Measurements from ENCODE around the gene IFNW1. TPM values are rescaled to one million over a fixed set of nuclear protein-coding genes. Genes with fewer than 3 reads are reported as not detected.
"Not testable (repeated sequence)": the region's sequence is repeated elsewhere in the genome, so short reads cannot be mapped to it uniquely, and the experiment has no call there.

The IFNW1 gene
- total RNA-seq (2013; cell fraction: nucleolus; rRNA removed), result not detected in 2 replicates
- total RNA-seq (2014; rRNA removed) (not detected in 2 replicates), total RNA-seq (2014; rRNA removed; fragmentation: Illumina TruSeq; extraction: Trizol) (not detected in 2 replicates), total RNA-seq (2021) (not detected in 2 replicates), polyA plus RNA-seq (2011; rRNA removed) (not detected in 2 replicates), polyA plus RNA-seq (2014; fragmentation: Illumina TruSeq; extraction: Trizol) (not detected in 2 replicates), polyA plus RNA-seq (2014; fragmentation: Nextera tagmentation; extraction: Ambion mirVana) (under 1 TPM in 1 of 2 experiments, not detected in 1; 0.09 TPM), polyA plus RNA-seq (2014; rRNA removed) (not detected in 2 replicates), polyA plus RNA-seq (2016; fragmentation: Nextera tagmentation; extraction: Ambion mirVana) (under 1 TPM; 0.06 to 0.11 TPM), polyA minus RNA-seq (2011; rRNA and poly(A)+ RNA removed) (not detected in 2 replicates), Bru-seq, nascent RNA (percentile 18 among the genes with signal in this experiment), BruChase-seq, experiment 1, labeled RNA remaining after a 6-hour chase (not detected), BruChase-seq, experiment 2, labeled RNA remaining after a 2-hour chase (not detected)
- polyA plus RNA-seq (2011; ENCODE audit: low read depth), result not detected
- polyA plus RNA-seq (2011; cell fraction: cytosol; rRNA removed), result not detected in 2 replicates
- not detected in 2 replicates for polyA plus RNA-seq (2011; cell fraction: nucleus; rRNA removed)
- not detected in 2 replicates for polyA plus RNA-seq (2012)
- polyA minus RNA-seq (2011; cell fraction: cytosol; rRNA and poly(A)+ RNA removed), result not detected in 2 replicates
- not detected in 2 replicates for polyA minus RNA-seq (2011; cell fraction: nucleus; rRNA and poly(A)+ RNA removed)
- long read RNA-seq, experiment 1, result 0 reads
- long read RNA-seq, experiment 2, result 0 reads

DNA sequence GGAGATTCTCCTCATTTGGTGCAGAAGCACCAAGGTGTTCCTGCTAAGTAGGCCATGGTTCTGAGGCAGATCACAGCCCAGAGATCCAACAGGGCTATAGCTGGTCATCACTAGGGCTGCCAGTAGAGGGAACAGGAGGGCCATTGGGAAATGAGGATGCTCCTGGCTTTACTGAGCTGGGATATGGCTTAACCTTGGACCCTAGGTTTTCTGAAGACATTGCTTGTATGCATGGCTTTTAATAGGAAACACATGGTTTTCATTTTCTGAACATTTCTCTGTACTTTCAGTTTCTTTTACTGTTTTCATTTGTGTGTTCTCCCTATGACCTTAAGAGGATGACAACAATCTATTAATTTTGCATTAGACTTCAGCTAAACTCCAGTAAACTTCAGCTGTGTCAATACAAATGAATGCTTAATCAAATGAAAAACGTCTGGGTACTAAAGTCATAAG is at the start of gene IFNW1:
Gene IFNW1, minus strand, starts transcription at position 406 of the 456 bp plus-strand sequence. Its CDS starts 262 bp downstream, at position 144.
- intact Hi-C loops (cut with micrococcal nuclease; ENCODE audit: unreplicated experiment), result no loop called here
- Histone ChIP-seq H4K20me1 (ENCODE audit: control insufficient read depth, insufficient read depth) (no peaks in the 10 kb centered on the region), H3K4me3 (no peak within 1 kb of the TSS), H3K9me3 (replicated peaks; ENCODE audit: control insufficient read depth, insufficient read depth, low read length) (peaks cover 2% of the 10 kb centered on the region; the same call in 2 of the 3 replicates), H3K27ac (ENCODE audit: control insufficient read depth, insufficient read depth) (no peak within 1 kb of the TSS), H3K27me3 (replicated peaks in 1 of 2; ENCODE audit: control insufficient read depth in 2 of 2, insufficient read depth in 2 of 2, low read length in 1 of 2) (no peaks in the 10 kb centered on the region), H3K9ac (ENCODE audit: control insufficient read depth, insufficient read depth, low read length) (no peak within 1 kb of the TSS), H3K36me3 (ENCODE audit: control insufficient read depth in 2 of 2, insufficient read depth in 2 of 2, low read length in 1 of 2) (no peaks in the 10 kb centered on the region), H3K4me1 (ENCODE audit: control insufficient read depth, insufficient read depth, low read length) (peaks cover 22% of the 10 kb centered on the region), H3K79me2 (ENCODE audit: control insufficient read depth, insufficient read depth, low read length) (no peaks in the 10 kb centered on the region), H3K4me2 (ENCODE audit: control insufficient read depth, insufficient read depth) (peak within 1 kb of the TSS; percentile 79), H2AFZ (ENCODE audit: control insufficient read depth, low read depth, low read length) (peak within 1 kb of the TSS; percentile 82)
- ChIA-PET CTCF (interaction anchor here (0.9 to 1.3 kb wide), 2 partner anchors 12 to 54 kb away, joined by 3 read pairs; no protein-coding TSS in a partner anchor), RAD21 (ENCODE audit: unreplicated experiment) (no interaction called here), POLR2A (no interaction called here), SMC1A (ENCODE audit: uncharacterized antibody, unreplicated experiment) (interaction anchor here (0.9 kb wide), 1 partner anchor 17 kb away, joined by 4 read pairs; no protein-coding TSS in a partner anchor)
- in situ Hi-C loops (cut with MboI), result no loop called here
- 0% methylated on average over 1 of the region's 1 CpG for whole genome bisulfite sequencing (ENCODE audit: insufficient coverage, insufficient replicate concordance, low lambda C conversion rate, missing lambda C conversion rate)
- peak; percentile 18 for FAIRE-seq
- peak; percentile 70 for ATAC-seq
- BruUV-seq (replicated peaks), result no TSS peak
- DNase-seq (ENCODE audit: low read depth, low spot score), result no peak
- TF ChIP-seq, protein P1, sequence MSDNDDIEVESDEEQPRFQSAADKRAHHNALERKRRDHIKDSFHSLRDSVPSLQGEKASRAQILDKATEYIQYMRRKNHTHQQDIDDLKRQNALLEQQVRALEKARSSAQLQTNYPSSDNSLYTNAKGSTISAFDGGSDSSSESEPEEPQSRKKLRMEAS (IDR thresholded peaks at IDR 0.05; ENCODE audit: low read depth, low read length), result no peak
- 0 out of 2 replicates have a peak, but pooled peaks have one; percentile 22 for TF ChIP-seq RAD21 (IDR thresholded peaks at IDR 0.05; ENCODE audit: insufficient read depth, low read depth, low read length)

DNA sequence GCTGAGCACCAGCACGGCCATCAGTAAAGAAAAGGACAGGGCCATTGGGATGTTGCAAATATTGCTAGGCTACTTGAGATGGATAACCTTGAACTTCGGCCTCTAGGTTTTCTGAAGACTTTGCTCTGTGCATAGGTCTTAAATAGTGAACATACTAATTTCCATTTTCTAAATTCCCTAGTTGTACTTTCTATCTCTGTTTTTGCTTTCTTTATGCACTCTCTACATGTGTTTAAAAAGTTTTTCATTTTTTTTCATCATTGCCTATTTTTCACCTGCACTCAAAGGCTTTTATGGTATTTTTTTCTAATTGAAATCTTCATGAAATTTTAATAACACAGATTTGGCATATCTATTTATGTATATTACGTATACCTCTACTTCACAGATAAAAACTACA is 45.9 kb upstream of the IFNW1 start, which contains the start of gene IFNA4:
Gene IFNA4, minus strand, starts transcription at position 101 of the 400 bp plus-strand sequence. Its CDS starts 56 bp downstream, at position 45.
- H3K4me1 ChIP-seq (ENCODE audit: control insufficient read depth, insufficient read depth, low read length); H3K4me3 ChIP-seq; RAD21 ChIA-PET (ENCODE audit: unreplicated experiment); FAIRE-seq; H3K79me2 ChIP-seq (ENCODE audit: control insufficient read depth, insufficient read depth, low read length); H3K27me3 ChIP-seq (replicated peaks in 1 of 2; ENCODE audit: control insufficient read depth in 2 of 2, insufficient read depth in 2 of 2, low read length in 1 of 2); ATAC-seq; POLR2A ChIA-PET; H3K4me2 ChIP-seq (ENCODE audit: control insufficient read depth, insufficient read depth); H3K27ac ChIP-seq (ENCODE audit: control insufficient read depth, insufficient read depth); H3K9me3 ChIP-seq (replicated peaks; ENCODE audit: control insufficient read depth, insufficient read depth, low read length); in situ Hi-C loops (cut with MboI); H4K20me1 ChIP-seq (ENCODE audit: control insufficient read depth, insufficient read depth); H3K36me3 ChIP-seq (ENCODE audit: control insufficient read depth in 2 of 2, insufficient read depth in 2 of 2, low read length in 1 of 2); H2AFZ ChIP-seq (ENCODE audit: control insufficient read depth, low read depth, low read length); H3K9ac ChIP-seq (ENCODE audit: control insufficient read depth, insufficient read depth, low read length); BruUV-seq (replicated peaks); intact Hi-C loops (cut with micrococcal nuclease; ENCODE audit: unreplicated experiment); DNase-seq (ENCODE audit: low read depth, low spot score): not testable (repeated sequence)
- ChIA-PET SMC1A (ENCODE audit: uncharacterized antibody, unreplicated experiment) (interaction anchor here (0.6 kb wide), 1 partner anchor 17 kb away, joined by 3 read pairs; no protein-coding TSS in a partner anchor), CTCF (interaction anchor here (0.7 to 1.2 kb wide), 2 partner anchors 26 to 1723 kb away, joined by 3 to 5 read pairs; no protein-coding TSS in a partner anchor)
- WGBS (ENCODE audit: insufficient coverage, insufficient replicate concordance, low lambda C conversion rate, missing lambda C conversion rate), result 0% methylated on average over 3 of the region's 3 CpGs

All from GM12878 (cell line).